Spleen (tissue), 11 donors: Measurements from ENCODE around the gene TTC14. TPM values are rescaled to one million over a fixed set of nuclear protein-coding genes. Genes with fewer than 3 reads are reported as not detected.
"Not testable (repeated sequence)": the region's sequence is repeated elsewhere in the genome, so short reads cannot be mapped to it uniquely, and the experiment has no call there.

ENCODE experiments used
- DNase-seq: peaks from one replicate; pipeline ENCODE4 v3.0.0-alpha.2; 2020
- H3K27ac ChIP-seq, 8 donors: fragments of 200-600 bp; sonication (generic) in 7 of 8; 1 replicate in 4 of 8; 2 replicates in 4 of 8; pipeline versions ENCODE4 v1.5.0 to v1.8.0; 2016 to 2021; ENCODE audit warnings: inconsistent platforms in 4 of 8, mild to moderate bottlenecking in 4 of 8, moderate library complexity in 1 of 8
- H3K27me3 ChIP-seq, 7 donors: fragments of 200-600 bp; sonication (generic) in 6 of 7; replicated peaks in 1 of 7; 1 replicate in 4 of 7; 2 replicates in 3 of 7; pipeline versions ENCODE4 v1.5.0 to v1.8.0; 2016 to 2021; ENCODE audit warnings: inconsistent platforms in 3 of 7, mild to moderate bottlenecking in 1 of 7
- H3K36me3 ChIP-seq, 6 donors: fragments of 200-600 bp; sonication (generic) in 5 of 6; 1 replicate in 4 of 6; 2 replicates in 2 of 6; pipeline versions ENCODE4 v1.5.0 to v1.8.0; 2016 to 2021; ENCODE audit warnings: inconsistent platforms in 2 of 6
- H3K4me1 ChIP-seq, 6 donors: fragments of 200-600 bp; sonication (generic) in 5 of 6; 1 replicate in 3 of 6; 2 replicates in 3 of 6; pipeline versions ENCODE4 v1.5.0 to v1.8.0; 2016 to 2021; ENCODE audit warnings: inconsistent platforms in 3 of 6
- H3K4me3 ChIP-seq, 8 donors: fragments of 200-600 bp; sonication (generic) in 7 of 8; 1 replicate in 4 of 8; 2 replicates in 4 of 8; pipeline versions ENCODE4 v1.5.0 to v1.8.0; 2016 to 2021; ENCODE audit warnings: inconsistent platforms in 4 of 8, mild to moderate bottlenecking in 4 of 8, moderate library complexity in 2 of 8
- H3K9me3 ChIP-seq, 8 donors: fragments of 200-600 bp; sonication (generic) in 7 of 8; 1 replicate in 4 of 8; 2 replicates in 4 of 8; pipeline versions ENCODE4 v1.5.0 to v1.8.0; 2016 to 2021; ENCODE audit warnings: inconsistent platforms in 4 of 8
- POLR2A ChIP-seq, 3 donors: fragments of 450-650 bp; IDR thresholded peaks; one replicate each; pipeline ENCODE4 v1.5.1; 2017; ENCODE audit warnings: antibody characterized with exemption in 3 of 3, mild to moderate bottlenecking in 1 of 3
- POLR2AphosphoS5 ChIP-seq, 3 donors: sonication (generic); formaldehyde crosslinking; IDR thresholded peaks; one replicate each; pipeline ENCODE4 v1.5.1; 2017; ENCODE audit warnings: antibody characterized with exemption in 3 of 3
- WGBS, 5 donors: extraction: QIAGEN DNeasy Blood & Tissue Kit in 3 of 5; methylation state at CpG; one replicate each; pipeline versions ENCODE4 v1.1.5 to v1.1.7; 2013 to 2018; 5-methylcytosine and 5-hydroxymethylcytosine counted together
- intact Hi-C: fragments of 100-400 bp; cut with DNase I; formaldehyde crosslinking; loops from one replicate; pipeline ENCODE4 v1.15.0; 2023; ENCODE audit warnings: low total_unique reads
- polyA plus RNA-seq, 3 donors: library from polyadenylated mRNA; stranded (reverse); fragments of 200-250 nt; gene quantifications; one replicate each; pipeline ENCODE4 v1.2.1, GENCODE V29; 2013
- total RNA-seq, 7 donors: library from RNA; depleted of rRNA in 3 of 7; stranded (reverse); fragments of >200 nt in 3 of 7; fragmentation: NEBNext Ultra II Directional in 4 of 7; extraction: Animal tissue kit (Norgen Biotek cat#: 25700) in 4 of 7; gene quantifications; one replicate each; pipeline versions ENCODE4 v1.1.0 to v1.2.1, GENCODE V29; 2016 to 2021
- TF ChIP-seq, protein P1 (sequence below), 11 experiments: fragments of 200-600 bp in 7 of 11; fragments of 450-650 bp in 4 of 11; sonication (generic) in 4 of 11; IDR thresholded peaks in 8 of 11; conservative IDR thresholded peaks in 3 of 11; 1 replicate in 7 of 11; 2 replicates in 4 of 11; pipeline versions ENCODE4 v1.4.0 to v1.8.0; 2016 to 2021; ENCODE audit warnings: antibody characterized with exemption in 11 of 11, inconsistent platforms in 4 of 11, mild to moderate bottlenecking in 1 of 11
- donor health status: healthy with polysubstance abuse.
- donor health status: DM: no; HTN: no; CAD: no; lungs with moderate emphysema.
- donor health status: DM: no; HTN: no; CAD: no.
- donor health status: Bipolar disorder and iron deficiency.
- donor health status: healthy.
- donor health status: DM: no; HTN: no; CAD: no.
- donor health status: DM: yes; HTN: yes; CAD: no.

The TTC14 gene
- total and polyA plus RNA-seq, 10 donors = 23.8 to 101 (median 66.7) TPM

DNA sequence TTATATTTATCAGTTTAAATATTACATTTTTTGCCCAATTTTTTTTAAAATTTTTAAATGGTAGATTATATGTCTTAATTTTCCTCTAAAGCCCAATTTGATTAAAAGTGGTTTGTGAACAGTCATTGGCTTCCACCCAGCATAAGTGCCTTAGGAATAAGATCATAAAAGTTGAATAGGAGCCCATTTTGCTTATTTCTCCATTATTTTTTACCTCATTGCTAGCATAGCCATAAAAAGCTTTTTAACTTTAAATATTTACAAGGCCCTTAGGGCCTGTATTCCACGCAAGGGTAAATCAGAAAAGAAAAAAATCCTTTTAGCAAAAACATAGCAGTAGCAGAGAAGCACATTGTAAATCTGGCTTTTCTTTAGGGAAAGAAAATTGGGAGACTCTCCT, 9.0 kb downstream of the TTC14 start:
- DNase-seq = no peak
- intact Hi-C loops = no loop called here
- no peak for TF ChIP-seq POLR2AphosphoS5 (IDR thresholded peaks at IDR 0.05)
- TF ChIP-seq, protein P1, sequence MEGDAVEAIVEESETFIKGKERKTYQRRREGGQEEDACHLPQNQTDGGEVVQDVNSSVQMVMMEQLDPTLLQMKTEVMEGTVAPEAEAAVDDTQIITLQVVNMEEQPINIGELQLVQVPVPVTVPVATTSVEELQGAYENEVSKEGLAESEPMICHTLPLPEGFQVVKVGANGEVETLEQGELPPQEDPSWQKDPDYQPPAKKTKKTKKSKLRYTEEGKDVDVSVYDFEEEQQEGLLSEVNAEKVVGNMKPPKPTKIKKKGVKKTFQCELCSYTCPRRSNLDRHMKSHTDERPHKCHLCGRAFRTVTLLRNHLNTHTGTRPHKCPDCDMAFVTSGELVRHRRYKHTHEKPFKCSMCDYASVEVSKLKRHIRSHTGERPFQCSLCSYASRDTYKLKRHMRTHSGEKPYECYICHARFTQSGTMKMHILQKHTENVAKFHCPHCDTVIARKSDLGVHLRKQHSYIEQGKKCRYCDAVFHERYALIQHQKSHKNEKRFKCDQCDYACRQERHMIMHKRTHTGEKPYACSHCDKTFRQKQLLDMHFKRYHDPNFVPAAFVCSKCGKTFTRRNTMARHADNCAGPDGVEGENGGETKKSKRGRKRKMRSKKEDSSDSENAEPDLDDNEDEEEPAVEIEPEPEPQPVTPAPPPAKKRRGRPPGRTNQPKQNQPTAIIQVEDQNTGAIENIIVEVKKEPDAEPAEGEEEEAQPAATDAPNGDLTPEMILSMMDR (IDR thresholded peaks at IDR 0.05 in 8 of 11, conservative IDR thresholded peaks at IDR 0.05 in 3 of 11) = no peak
- TF ChIP-seq POLR2A (IDR thresholded peaks at IDR 0.05) = no peak
- Histone ChIP-seq H3K4me3 (no peak overlapping the region), H3K36me3 (peaks cover 8 to 91% (median 77%) of the 10 kb centered on the region in 6 donors), H3K9me3 (no peaks in the 10 kb centered on the region), H3K4me1 (no peaks in the 10 kb centered on the region), H3K27me3 (no peaks in the 10 kb centered on the region), H3K27ac (no peak overlapping the region)
- 95 to 100% (median 96%) methylated on average over 1 of the region's 1 CpG for WGBS, 5 donors

DNA sequence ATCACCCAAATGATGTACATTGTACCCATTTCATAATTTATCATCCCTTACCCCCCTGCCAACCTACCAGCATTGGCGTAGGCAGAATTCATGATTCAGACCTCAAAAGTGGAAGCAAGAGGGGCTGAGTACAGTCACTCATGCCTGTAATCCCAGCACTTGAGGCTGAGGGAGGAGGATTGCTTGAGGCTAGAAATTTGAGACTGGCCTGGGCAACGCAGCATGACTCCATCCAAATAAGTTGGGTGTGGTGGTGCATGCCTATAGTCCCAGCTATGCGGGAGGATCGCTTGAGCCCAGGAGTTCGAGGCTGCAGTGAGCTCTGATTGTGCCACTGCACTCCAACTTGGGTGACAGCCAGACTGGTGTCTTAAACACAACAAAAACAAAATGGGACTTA, 10.4 kb downstream of the TTC14 start:
- Histone ChIP-seq H3K4me3 (no peak overlapping the region), H3K27ac (no peak overlapping the region), H3K36me3 (peaks cover 8 to 80% (median 63%) of the 10 kb centered on the region in 6 donors), H3K27me3 (no peaks in the 10 kb centered on the region), H3K4me1 (no peaks in the 10 kb centered on the region), H3K9me3 (no peaks in the 10 kb centered on the region)
- intact Hi-C loops = no loop called here
- peak in 1 of 3 donors; percentile 46 for TF ChIP-seq POLR2AphosphoS5 (IDR thresholded peaks at IDR 0.05)
- TF ChIP-seq POLR2A (IDR thresholded peaks at IDR 0.05) = no peak
- no peak for DNase-seq
- WGBS, 5 donors = 95 to 99% (median 96%) methylated on average over 5 of the region's 5 CpGs

DNA sequence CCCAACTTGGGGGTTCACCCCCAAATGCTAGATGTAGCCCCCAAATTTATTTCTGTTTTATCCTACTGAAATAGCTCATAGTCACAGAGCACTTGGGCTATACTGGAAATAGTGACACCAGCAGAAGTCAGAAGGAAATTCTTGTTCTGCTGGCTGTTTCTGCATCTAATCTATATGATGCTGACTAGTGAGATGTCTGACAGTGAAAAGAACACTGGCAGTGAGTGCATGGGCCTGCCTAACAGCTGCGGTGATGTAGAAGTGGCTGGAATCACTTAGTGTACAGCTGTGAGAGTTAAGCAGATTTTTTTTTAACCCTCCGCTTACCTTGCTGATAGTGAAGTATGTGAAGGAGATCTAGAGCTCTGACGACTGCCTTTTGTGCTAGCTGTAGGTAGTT, 14.0 kb downstream of the TTC14 start:
- H3K9me3 ChIP-seq = peaks cover 0 to 6% (median 0%) of the 10 kb centered on the region in 8 donors
- DNase-seq = no peak
- WGBS, 5 donors = 74 to 90% (median 84%) methylated on average over 3 of the region's 3 CpGs
- H3K36me3 ChIP-seq = peaks cover 0 to 52% (median 29%) of the 10 kb centered on the region in 6 donors
- no peak overlapping the region for H3K4me3 ChIP-seq
- intact Hi-C loops = no loop called here
- H3K4me1 ChIP-seq = no peaks in the 10 kb centered on the region
- H3K27me3 ChIP-seq = no peaks in the 10 kb centered on the region
- TF ChIP-seq POLR2A (IDR thresholded peaks at IDR 0.05) (no peak), POLR2AphosphoS5 (IDR thresholded peaks at IDR 0.05) (no peak)
- TF ChIP-seq, protein P1 (IDR thresholded peaks at IDR 0.05 in 8 of 11, conservative IDR thresholded peaks at IDR 0.05 in 3 of 11) = no peak
- no peak overlapping the region for H3K27ac ChIP-seq

DNA sequence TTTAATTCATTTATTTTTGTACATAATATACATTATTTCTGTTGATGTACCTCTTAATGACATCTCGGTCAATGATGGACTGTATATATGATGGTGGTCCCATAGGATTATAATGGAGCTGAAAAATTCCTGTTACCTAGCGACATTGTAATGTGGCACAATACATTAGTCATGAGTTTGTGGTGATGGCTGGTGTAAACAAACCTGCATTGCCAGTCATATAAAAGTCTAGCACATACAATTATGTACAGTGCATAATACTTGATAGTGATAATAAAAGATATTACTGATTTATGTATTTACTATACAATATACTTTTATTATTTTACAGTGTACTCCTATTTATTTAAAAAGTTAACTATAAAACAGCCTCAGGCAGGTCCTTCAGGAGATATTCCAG, 15.1 kb downstream of the TTC14 start:
- Histone ChIP-seq H3K9me3 (peaks cover 0 to 6% (median 0%) of the 10 kb centered on the region in 8 donors), H3K36me3 (peaks cover 0 to 41% (median 19%) of the 10 kb centered on the region in 6 donors), H3K27ac (no peak overlapping the region), H3K4me3 (no peak overlapping the region), H3K4me1 (no peaks in the 10 kb centered on the region), H3K27me3 (no peaks in the 10 kb centered on the region)
- TF ChIP-seq POLR2AphosphoS5 (IDR thresholded peaks at IDR 0.05) = no peak
- TF ChIP-seq POLR2A (IDR thresholded peaks at IDR 0.05) = no peak
- TF ChIP-seq, protein P1 (IDR thresholded peaks at IDR 0.05 in 8 of 11, conservative IDR thresholded peaks at IDR 0.05 in 3 of 11) = no peak
- DNase-seq = no peak
- 93 to 98% (median 97%) methylated on average over 2 of the region's 2 CpGs for WGBS, 5 donors
- intact Hi-C loops = no loop called here

DNA sequence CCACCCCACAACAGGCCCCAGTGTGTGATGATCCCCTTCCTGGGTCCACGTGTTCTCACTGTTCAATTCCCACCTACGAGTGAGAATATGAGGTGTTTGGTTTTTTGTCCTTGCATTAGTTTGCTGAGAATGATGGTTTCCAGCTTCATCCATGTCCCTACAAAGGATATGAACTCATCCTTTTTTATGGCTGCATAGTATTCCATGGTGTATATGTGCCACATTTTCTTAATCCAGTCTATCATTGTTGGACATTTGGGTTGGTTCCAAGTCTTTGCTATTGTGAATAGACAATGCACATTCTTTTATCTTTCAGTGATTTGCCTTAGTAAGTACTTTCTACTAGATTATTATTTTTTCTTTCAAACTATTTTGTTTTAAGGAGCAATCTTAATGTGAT, 16.6 kb downstream of the TTC14 start:
- WGBS, 5 donors = 95 to 98% (median 98%) methylated on average over 2 of the region's 2 CpGs
- H3K9me3 ChIP-seq, H3K27me3 ChIP-seq, H3K27ac ChIP-seq, H3K4me3 ChIP-seq, intact Hi-C loops, H3K4me1 ChIP-seq, DNase-seq: not testable (repeated sequence)
- H3K36me3 ChIP-seq = peaks cover 0 to 26% (median 7%) of the 10 kb centered on the region in 6 donors
